Endothelial cell of coronary artery (primary cell): ENCODE results near the gene PALM2AKAP2. TPM values are rescaled to one million over a fixed set of nuclear protein-coding genes. Genes with fewer than 3 reads are reported as not detected.

Source experiments
- total RNA-seq: library from RNA; depleted of rRNA; stranded (reverse); fragments of >200 nt; gene quantifications from 2 replicates; pipeline ENCODE4 v1.2.3, GENCODE V29; 2014

The PALM2AKAP2 gene
- 0.09 TPM in 2 replicates for total RNA-seq

GRCh38 chr9:109779711-109780452, at the start of gene PALM2AKAP2:
TSS of gene PALM2AKAP2 (plus strand) at chr9:109780198. CDS start at chr9:109780489, 291 bp downstream.

